Measurements from ENCODE around the gene FAM168A. TPM values are rescaled to one million over a fixed set of nuclear protein-coding genes. Genes with fewer than 3 reads are reported as not detected.
"Not testable (repeated sequence)": the region's sequence is repeated elsewhere in the genome, so short reads cannot be mapped to it uniquely, and the experiment has no call there.

The FAM168A gene
- total RNA-seq, 1 donor from 2014 or later: 50.2 TPM

DNA sequence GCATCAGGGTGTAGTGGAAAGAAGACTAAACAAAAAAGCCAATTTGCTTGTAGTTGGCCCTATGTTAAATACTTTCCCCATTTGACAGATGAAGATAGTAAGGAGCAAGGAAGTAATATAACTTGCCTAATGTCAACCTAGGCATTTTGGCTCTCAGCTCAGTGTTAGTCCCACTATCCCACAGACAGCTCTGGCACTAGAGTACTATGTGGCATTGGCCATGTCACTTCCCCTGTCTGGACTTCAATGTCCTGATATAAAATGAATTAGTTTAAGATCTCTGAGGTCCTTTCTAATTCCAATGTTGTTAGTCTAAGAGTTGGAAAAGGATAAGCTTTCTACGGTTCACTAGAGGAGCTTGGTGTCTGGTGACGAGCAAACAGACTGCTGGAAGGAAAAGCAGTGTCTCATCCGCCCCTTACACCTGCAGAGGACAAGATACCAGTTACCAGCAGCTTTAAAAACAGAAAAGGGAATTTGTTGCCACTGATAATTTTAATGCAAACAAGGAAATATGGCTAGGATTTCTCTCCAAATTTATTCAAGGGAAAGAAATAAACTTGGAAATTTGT lies 129.2 kb downstream of the FAM168A start:
- DNase-seq (ENCODE audit: low spot score): no peak

DNA sequence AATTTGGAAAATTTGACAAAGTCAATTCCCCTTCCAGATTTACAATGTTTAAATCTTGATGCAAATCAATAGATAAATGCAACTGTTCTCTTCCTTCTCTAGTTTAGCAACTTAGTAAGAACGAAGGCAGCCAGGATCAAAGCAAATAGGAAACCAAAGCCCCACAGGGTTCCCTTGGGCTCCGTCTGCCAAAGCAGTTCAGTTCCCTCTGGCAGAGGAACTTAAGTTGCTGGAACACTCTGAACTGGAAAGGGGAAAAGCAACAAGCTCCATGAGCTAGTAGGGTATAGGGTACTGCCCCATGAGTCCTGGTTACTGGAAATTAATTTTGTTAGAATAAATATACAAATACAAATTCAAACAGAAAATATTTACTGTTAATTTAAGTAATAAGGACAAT lies 130.4 kb downstream of the FAM168A start:
- no peak for DNase-seq (ENCODE audit: low spot score)

DNA sequence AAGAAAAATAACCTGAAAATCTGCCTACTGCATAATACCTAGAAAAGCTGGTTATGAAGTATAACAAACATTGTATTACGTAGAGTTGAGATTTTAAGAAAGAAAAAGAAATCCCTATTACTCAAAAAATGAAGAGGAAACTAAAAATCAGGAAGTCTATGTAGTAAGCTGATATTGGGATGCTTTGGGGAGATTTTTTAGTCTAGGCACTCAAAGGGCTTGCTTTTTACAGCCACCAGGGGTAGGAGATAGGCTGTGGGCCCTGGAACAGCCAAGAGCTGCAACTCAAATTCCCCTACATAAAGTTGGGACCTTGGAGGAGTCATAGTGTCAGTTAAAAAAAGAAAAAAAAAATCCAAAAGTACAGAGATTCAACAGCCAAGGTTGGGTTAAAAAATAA lies 131.3 kb downstream of the FAM168A start:
- no peak for DNase-seq (ENCODE audit: low spot score)

DNA sequence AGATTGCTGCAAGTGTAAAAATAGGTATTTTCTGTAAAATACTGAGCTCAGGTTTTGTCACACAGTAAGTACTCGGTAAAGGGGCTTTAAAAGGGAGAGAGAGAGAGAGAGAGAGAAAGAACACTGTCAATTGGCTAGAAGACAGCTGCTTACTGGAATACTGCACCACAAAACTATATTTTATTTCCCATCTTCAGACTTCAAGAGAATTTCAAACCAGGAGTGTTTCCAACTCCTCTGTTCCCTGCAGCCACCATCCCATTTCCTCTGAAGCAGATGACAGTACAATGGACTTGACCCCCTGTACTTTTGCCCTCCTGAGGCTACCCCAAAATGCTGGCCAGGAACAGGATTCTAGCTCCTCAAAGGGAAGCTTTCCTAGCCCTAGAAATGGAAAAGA lies 132.0 kb downstream of the FAM168A start:
- no peak for DNase-seq (ENCODE audit: low spot score)

DNA sequence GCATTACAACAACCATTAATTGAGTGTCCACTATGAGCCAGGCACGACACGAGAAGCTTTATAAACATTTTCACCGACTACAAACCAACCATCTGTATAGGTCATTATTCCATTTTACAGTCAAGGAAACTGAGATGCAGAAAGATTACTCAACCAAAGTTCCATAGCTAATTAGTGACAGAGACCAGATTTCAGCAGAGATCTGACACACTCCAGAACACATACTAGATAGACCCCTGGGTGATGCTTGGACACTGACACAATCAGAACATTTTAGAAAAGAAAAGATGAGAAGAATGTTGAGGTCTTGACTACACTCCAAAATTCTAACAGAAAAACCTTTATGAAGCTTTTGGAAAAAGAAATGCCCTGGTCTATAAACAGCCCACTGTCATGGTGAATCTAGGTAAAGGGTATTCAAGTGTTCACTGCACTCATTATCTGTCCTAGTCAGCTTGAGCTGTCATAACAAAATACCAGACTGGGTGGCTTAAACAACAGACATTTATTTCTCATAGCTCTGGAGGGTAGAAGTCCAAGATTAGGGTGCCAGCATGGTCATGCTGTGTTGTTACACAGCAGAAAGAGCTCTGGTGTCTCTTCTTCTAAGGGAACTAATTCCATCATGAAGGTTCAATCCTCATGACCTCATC lies 132.8 kb downstream of the FAM168A start:
- DNase-seq (ENCODE audit: low spot score): no peak

DNA sequence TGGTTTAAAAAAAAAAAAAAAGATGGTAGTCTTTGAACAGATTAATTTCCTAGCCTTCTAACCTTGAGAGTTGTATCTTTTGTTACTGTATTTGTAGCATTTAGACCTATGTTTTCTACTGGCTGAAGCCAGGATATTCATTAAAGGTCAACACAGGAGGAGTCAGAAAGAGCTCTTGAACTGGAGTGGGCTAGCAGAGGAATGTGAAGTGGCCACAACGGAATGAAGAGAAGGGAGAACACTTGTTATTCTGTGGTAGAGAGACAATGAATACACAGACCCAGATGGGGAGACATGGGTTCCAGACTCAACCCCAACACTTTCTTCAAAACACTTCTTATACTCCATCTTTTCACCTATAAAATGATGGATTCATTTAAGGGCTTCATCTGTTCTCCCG lies 133.6 kb downstream of the FAM168A start:
- DNase-seq (ENCODE audit: low spot score): no peak

DNA sequence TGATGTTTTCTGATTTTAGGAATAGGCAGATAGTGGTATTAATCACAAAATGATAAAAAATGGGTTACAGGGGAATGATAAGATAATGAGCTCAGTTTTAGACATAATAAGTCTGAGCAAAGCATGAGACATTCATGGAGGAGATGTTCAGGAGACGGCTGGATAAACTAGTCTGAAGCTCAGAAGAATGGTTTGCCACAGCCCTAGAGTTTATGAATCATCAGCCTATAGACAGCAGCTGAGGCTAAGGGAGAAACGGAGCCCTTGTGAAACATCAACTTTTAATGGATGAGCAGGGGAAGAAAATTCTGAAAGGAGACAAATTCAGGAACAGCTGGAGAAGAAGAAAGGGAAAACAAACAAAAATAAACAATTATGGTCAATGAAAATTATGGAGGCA lies 134.6 kb downstream of the FAM168A start:
- DNase-seq (ENCODE audit: low spot score): no peak

DNA sequence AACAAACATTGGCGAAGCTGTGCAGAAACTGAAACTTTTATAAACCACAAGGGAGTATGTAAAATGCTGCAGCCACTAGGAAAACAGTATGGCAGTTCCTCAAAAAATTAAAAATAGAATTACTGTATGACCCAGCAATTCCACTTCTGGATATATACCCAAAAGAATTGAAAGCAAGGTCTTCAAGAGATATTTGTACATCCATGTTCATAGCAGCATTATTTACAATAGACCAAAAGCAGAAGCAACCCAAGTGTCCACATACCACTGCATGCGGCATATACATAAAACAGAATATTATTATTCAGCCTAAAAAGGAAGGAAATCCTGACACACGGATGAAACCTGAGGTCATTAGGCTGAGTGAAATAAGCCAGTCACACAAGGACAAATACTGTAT lies 135.9 kb downstream of the FAM168A start:
- no peak for DNase-seq (ENCODE audit: low spot score)

DNA sequence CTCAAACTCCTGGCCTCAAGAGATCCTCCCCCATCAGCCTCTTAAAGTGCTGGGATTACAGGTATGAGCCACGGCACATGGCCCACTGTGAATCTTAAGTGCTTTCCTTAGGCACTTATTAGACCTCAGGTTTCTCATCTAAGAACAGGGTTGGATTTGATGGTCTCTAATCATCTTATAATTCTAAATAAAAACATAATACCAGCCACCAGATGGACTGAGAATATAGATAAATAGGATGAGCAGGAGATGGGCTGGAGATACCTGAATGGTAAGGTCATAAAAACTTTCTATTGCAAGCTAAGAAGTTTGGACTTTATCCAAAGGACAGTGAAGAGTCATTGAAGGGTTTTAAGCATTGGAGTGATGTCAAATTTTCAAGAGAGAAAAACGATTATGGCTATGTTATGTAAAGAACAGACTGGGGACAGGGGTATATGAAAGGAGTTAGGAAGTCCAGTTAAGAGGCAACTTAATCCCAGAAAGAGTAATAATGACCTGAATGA lies 136.5 kb downstream of the FAM168A start:
- no peak for DNase-seq (ENCODE audit: low spot score)

DNA sequence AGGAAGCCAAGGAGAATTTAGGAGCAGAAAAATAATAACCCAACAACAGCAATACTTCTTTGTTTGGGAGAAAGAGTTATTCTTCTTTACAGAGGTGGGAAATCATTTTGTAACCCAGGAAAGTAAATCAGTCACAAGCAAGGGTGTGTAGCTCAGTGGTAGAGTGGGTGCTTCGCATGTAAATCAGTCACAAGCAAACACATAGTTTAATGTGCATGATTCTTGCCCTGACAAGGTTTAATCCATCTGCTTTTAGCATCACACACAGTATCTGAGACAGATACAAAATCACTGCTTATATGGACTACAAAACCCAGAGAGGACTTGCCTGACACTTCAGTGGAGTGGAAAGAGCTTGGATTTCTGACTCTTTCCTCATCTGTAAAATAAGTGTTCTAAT lies 139.7 kb downstream of the FAM168A start:
- no peak for DNase-seq (ENCODE audit: low spot score)

DNA sequence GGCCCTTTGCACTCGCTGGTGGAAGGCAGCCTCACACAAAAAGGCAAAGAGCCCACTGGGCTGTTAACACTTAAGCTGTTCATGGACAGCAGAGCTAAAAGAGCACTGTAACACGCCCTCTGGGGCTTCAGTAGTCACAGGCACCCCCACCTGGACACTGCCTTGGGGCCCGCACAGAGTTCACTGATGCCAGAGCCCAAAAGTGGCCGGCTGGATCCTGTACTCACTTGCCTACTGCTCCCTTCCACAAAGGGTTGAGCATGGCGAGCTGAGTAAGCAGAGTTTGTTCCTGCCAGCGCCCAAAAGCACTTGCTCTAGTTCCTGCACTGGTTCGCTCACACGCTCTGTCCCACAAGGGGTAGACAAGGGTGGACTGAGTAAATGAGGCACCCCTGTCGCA lies 142.9 kb downstream of the FAM168A start:
- no peak for DNase-seq (ENCODE audit: low spot score)

DNA sequence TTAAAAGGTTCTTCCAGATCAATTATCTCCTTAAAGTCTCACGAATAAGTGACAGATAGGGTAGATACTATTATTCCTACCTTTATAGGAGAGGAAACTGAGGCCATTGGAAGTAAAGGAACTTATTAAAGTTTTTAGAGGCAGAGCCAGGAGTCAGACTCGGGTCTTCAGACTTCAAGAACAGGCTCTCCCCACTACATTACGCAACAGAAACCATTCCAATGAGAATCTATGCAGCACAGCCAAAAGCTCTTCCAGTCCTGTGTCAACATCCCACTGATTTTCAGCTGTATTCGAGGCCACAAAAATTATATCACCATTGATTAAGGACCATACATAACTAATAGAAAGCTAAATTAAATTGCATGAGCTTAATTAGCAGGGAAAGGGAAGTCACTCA lies 144.3 kb downstream of the FAM168A start:
- no peak for DNase-seq (ENCODE audit: low spot score)

DNA sequence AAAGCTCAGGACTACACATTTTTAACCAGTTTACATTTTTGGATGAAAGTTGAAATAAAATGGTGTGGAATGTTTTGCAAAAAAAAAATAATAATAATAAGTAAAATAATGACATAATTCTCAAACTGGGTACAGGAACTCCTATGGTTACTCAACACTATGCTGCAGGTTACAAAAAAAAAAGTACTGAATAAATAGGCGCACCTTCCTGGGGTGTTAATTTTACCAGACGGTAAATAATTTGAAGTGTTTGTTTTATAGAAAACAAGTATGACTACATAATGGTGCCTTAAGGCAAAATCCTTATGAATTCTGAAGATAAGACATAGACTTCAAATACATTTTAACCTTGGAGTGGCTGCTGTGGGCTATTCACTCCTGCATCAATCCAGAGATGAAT lies 145.2 kb downstream of the FAM168A start:
- no peak for DNase-seq (ENCODE audit: low spot score)

DNA sequence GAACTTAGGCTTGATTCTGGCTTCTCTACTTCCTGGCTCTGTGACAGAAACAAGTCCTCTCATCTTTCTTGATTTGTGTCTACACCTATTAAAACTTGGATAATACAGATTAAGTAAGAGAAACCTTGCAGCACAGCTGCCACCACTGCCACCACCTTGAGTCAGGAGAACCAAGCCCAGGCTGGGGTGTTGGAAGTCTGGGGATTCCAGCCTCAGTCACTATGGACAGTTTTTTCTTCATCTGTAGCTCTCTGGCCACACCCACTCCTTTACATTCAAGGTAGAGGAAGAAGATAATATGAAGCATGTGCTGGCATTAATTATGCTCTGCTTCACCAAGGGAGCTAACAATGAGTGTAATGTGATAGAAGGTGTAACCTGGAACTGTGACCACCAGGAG lies 146.0 kb downstream of the FAM168A start:
- DNase-seq (ENCODE audit: low spot score): no peak

DNA sequence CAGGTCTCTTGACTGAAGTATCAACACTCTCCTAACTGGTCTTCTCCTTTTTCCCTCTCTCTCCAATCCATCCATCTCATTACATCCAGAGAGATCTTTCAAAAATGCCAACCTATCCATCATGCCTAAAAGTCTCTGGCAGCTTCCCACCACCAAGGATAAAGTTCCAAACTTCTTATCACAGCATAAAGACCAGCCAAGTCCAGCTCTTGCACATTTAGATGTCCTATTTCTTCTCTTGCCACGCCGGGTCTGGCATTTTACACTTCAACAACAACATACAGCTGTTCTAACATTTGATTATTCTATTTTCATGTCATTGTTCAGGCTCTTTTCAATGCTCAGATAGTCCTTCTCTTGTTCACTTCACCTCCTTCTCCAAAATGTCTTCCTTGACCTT lies 151.1 kb downstream of the FAM168A start:
- no peak for DNase-seq (ENCODE audit: low spot score)

DNA sequence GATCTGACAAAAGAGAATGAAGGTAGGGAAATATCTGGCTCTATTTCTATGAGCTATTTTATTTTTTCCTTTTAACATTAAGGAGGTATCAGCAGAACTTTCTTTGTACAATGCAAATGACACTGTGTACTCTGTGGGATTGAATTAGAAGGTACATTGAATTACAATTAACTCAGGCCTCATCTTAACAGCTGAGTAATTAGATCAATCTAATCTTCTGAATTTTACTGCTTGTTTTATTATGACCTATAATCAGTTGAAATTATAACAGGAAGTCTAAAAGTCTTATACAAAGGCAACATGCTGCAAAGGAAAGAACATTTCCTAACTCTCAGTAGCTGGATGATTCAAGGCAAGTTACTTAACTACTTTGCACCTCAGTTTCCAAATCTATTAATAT lies 151.9 kb downstream of the FAM168A start:
- no peak for DNase-seq (ENCODE audit: low spot score)

DNA sequence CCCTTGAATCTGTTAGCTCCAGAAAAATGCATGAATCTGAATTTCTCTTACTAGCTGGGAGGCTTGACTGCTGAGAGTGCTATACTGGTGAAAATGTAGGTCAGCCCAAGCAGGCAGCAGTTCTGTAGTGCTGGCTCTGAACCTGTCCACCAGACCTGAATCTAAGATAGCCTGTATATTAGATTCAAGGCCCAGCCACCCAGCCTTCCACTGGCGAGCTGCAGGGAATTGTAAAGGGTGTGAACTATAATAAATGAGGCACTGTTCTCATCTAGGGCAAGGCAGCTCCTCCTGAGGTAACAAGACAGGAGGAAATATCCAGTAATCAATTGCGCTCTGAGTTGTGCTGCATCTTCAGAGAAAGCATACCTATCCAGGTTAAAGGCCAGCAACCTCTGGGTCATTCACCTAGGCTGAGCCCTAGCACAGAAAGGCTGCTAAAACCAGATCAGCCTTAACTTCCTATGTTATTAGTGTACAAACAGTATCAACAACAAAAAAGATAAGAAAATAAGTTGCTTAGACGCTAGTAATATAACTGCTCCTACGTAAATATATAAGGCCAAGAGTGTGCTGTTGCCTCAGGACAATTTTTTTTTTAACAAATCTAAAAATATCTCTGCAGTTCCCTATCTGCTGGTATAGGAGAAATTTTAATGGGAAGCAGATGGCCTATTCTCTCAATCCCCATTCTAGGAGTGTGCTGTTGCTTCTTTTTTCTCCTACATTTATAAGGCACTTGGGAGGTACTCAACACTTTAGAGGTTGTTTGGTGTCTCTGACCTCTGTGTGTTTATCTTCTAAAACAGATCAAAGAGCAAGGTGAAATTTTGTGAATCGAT lies 158.7 kb downstream of the FAM168A start:
- DNase-seq (ENCODE audit: low spot score): peak; percentile 14

DNA sequence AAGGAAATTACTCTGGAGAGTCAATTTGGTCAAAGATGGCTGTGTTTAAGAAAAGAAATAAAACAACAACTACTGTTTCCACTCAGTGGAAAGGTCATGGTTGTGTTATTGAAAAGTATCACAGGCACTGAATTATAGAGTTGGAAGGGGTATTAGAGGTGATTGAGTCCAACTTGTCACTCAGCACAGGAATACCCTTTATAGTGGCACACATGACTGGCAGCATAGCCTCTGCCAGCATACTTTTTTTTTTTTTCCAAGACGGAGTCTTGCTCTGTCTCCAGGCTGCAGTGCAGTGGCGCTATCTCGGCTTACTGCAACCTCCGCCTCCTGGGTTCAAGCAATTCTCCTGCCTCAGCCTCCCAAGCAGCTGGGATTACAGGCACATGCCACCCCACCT lies 161.1 kb downstream of the FAM168A start:
- not testable (repeated sequence) for DNase-seq (ENCODE audit: low spot score)

DNA sequence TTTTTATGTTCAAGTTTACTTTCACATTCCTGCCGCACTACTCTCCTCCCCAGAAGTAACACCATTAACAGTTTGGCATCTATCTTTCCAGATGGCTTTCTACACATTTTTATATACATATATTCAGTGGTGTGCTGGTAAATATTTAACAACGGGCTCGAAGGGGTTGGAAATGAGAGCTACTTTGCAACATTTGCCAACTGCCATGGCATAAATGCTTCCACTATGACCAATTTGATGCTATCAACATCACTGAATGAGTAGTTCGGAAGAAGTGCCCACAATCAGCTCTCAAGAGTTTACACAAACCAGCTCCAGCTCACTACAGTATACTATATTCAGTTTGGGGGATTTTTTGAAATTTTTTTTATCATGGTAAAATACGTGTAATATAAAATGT lies 166.5 kb downstream of the FAM168A start:
- DNase-seq (ENCODE audit: low spot score): no peak

DNA sequence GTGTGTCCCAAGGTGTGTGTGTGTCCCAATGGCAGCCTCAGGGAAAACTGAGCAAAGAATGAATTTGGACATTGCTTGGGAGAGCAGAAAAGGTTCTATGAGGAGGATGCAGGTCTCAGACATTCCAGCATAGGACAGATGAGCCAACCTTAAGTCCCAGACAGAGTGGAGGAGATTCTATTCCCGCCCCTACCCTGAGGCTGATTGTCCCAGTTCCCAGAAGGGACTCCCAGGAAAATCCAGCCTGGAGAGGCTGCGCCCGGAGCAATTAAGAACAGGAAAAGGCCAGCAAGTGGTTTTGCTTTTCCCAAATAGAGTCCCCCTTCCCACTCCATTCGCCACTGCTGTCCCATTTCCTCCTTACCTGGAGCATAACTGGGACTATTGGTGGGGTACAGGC lies 167.6 kb downstream of the FAM168A start:
- no peak for DNase-seq (ENCODE audit: low spot score)

DNA sequence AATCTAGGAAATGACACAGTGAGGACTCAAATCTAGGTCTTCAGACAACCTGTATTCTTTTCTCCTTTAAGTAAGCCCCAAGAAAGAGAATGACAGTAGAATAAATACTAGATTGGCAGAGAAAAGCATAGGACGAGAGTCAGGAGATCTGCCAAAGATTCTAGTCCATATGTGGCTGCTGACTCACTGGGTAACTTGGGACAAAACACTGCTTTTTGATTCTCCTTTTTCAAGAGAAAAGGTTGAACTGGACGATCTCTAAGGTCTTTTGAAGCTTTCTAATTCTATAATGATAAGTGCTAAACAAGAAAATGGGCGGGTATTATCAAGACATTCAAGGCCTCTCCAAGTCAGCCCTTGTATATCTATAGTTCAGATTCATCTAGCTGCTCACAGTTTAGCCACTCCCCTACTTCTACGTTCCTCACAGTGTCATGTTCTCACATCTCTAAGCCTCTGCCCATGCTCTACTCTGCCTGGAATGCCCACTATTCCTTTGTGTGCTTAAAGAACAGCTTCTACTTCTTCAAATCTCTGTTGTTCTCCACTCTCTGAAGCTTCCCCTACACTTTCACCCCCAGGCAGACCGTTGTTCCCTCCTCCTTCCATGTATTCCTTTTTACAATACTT lies 168.7 kb downstream of the FAM168A start:
- DNase-seq (ENCODE audit: low spot score): no peak

DNA sequence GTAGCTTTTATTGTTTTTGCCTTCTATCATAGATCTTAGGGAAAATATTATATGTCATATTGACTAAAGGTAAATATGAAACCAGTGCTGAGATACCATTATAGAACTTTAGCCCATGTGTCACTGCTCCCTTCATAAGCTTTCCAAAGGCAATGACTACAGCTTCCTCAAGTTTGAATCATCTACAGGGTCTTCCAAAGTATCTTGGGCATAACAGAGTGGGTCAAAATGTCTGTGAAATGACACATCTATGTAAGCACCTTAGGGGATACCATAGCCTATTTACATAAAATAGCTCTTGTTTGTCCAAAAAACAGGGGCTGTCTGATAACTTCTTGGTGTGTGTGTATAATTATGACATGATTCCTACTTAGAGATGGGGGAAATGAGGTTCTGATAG lies 169.2 kb downstream of the FAM168A start:
- no peak for DNase-seq (ENCODE audit: low spot score)

DNA sequence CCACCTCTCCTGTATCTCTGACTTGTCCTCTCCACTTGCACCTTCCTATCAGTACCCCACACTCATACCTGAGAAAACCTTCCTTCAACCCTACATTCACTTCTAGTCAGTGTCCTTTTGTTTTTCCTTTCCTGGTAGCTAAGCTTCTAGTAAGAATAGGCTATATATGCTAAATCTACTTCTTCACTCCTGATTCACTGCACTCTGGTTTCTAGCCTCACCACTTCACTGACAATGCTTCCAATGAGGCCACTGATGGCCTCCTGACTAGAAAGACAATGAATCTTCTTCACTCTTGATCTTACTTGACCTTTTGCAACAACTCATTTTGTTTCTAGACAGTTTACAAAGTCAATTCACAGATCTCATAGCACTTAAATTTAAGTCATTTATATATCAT lies 169.7 kb downstream of the FAM168A start:
- DNase-seq (ENCODE audit: low spot score): no peak

All from mucosa of gallbladder (tissue), 1 donor.